HG03469 (cell line): ENCODE data around the gene ZBTB20.

ENCODE experiments used
- ATAC-seq: cut with Tn5 transposase; IDR thresholded peaks from one replicate; pipeline ENCODE4 v1.9.1; 2021; ENCODE audit warnings: mild to moderate bottlenecking, moderate library complexity, moderate number of reproducible peaks; ENCODE audit not compliant: unreplicated experiment

The ZBTB20 gene

DNA sequence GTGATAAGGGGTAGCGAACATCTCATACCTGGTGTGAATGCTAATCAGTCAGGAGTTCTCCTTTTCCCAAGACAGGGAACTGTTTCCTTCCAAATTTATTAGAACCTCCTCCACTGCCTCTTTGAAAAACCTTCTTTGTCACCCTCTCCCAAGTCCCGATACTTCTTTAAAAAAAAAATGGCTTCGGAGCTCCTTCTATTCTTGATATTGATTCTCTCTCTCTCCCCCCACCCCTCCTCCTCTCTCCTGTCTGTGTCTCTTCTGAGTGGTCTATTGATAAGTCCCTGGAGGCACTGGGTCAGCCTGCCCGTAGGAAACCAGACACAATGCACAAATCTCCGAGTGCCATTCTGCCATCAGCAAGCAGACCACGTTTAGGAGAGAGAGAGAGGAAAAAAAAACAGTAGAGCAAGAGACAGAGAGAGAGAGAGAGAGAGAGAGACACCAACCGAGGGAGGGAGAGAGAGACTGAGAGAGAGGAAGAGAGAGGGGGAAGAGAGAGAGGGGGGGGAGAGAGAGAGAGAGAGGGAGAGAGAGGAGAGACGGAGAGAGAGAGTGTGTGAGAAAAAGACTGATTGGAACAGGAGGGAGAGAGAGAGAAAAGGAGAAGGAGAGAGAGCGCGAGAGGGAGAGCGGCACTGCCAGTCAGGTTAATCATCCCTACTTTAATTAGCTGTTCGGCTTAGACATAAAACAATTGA, 692.4 kb downstream of the ZBTB20 start:
- no peak for ATAC-seq

- ATAC-seq: no peak
Observed at GRCh38 chr3:114453361-114453780, 693.7 kb downstream of the ZBTB20 start.

DNA sequence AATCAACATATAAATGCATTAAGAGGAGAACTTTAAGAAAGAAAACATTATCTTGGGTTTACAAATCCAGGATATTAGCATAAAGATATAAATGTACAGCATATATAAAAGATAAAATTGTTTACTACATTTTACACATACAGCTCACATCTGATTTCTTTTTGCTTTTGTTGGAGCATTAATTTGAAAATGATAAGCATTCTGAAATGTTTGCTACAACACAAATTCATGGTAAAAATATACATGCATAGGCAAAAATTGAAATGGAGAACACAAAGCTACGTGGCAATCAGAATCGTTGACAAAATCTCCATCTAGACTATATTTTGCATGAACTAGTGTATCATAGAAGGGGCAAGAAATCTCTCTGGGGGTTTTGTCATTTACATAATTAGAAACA, 694.2 kb downstream of the ZBTB20 start:
- ATAC-seq: no peak

GRCh38 chr3:114452256-114452655, 694.8 kb downstream of the ZBTB20 start:
- ATAC-seq: no peak

- ATAC-seq: no peak
Observed at GRCh38 chr3:114451561-114452018, 695.5 kb downstream of the ZBTB20 start.

DNA sequence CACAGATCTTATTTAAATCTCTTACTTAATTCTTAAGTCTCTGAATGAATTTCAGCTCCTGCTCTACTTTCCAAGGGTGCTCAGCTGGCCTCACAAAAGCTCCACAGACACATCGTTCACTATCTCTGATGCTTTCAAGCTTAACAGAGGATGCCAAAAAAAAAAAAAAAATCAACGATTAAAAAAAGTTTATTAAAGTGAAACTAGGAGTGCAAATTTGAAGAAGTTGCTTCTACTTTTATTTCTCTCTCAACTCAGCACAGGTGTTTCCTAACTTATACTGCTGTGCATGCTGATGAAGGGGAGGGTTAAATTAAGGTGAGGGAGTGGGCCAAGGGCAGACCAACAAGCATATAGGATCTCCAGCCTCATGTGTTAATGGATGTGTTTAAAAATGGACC, 696.0 kb downstream of the ZBTB20 start:
- no peak for ATAC-seq

DNA sequence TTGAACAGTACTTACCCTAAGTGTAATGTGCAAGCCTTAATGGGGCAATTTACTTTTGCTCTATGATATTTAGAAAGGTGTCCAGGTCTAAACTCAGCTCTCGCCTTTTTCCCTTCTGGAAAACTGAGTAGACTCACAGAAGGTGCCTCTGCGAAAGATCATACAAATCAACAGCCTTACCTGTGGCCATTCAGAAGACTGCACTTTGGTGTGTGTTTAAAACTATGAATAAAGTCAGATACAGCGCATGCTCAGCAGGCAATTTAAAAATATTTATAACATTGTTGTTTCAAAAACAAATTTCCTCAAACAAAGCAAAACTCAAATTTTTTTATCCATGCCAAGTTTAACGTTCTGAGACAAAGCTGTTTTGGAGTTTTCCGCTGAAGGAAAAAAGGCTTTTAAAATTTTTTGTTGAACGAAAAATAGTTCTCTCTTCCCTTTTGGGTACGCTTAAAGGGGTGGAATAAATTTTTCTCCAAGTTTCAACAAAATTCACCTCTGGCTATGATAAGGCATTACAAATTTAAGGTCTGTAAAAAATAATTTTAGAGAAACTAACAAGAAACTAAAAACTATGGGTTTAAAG, 697.0 kb downstream of the ZBTB20 start:
- peak; percentile 27 for ATAC-seq

- no peak for ATAC-seq
Observed at GRCh38 chr3:114449271-114450007, 697.6 kb downstream of the ZBTB20 start.

DNA sequence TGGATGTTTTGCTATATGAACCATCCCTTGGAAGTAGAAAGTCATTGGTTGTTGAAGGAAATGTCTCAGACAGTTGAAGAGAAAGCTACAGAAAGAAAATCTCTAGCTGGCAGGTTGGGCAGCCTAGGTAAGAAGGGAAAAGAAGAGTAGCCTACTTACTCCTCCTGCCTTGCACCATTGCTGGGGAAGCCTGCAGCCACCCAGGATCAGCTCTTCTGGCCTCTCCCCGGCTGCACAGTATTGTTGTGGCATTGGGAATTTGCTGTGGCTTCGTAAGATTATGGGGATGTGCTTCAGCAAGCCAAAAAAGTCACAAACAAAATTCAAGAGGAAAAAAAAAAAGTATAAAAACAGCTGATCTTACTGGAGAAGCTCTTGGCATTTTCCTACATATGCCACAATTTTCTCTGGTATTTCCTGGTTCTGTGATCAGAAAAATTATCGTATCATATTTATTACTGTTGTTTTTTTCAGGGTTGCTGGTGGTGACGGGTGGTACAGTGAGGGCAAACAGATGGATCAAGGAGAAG, 699.1 kb downstream of the ZBTB20 start:
- ATAC-seq: no peak

DNA sequence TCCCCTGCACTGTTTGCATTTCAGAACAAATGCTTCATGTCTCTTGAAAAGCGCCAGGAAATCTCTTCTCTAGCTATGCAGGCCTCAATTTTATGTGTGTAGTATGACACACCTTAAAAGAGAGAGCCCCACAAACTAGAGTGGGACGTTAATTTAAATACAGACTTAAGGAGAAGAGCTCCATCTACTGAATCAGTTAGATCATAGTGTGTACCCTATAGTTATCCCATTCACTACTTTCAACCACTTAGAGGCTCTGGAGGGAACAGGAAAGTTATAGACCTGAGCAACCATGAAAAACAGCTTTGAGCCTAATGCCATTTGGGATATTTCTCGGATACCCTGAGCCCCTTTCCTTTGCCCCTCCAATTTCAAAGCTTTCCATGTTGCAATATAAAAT, 699.5 kb downstream of the ZBTB20 start:
- ATAC-seq: no peak

GRCh38 chr3:114446600-114446999, 700.5 kb downstream of the ZBTB20 start:
- ATAC-seq: no peak

GRCh38 chr3:114445233-114445632, 701.9 kb downstream of the ZBTB20 start:
- no peak for ATAC-seq

DNA sequence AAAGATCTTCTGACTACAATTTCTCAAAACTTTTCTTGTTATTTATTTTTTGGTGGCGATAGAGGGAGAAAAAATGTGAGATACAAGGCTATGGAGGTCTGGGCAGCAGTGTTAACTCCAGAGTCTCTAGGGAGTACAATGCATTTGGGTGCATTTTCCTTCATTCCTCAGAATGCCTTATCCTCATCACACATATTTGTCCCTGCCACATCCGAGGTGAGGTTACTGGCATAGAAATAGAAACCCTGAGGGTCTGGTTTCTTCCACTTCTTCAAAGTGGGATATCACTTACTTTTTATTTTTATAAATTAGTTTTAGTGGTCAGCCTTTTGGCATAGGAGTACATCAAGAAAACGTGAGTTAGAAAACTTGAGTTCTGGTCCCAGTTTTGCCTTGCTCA, 702.9 kb downstream of the ZBTB20 start:
- ATAC-seq: no peak

GRCh38 chr3:114442246-114442645, 704.8 kb downstream of the ZBTB20 start:
- ATAC-seq: no peak

DNA sequence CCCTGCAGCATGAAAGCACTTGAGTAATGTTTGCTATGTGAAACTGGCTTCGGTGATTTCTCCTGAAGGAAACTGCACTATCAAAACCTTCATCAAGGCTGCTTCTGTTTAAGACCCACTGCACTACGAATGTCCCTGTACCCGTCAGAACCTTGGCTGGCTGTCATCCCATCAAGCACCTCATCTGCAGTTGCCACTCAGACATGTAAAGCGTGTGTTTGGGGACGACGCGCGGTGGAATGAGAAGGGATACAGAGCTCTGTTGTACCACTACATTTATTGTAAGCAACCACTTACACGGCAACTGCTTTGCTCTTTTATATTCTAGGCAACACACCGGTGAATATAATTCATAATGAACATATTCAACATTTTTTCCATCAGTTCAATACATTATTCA, 705.7 kb downstream of the ZBTB20 start:
- ATAC-seq: no peak

- no peak for ATAC-seq
Observed at GRCh38 chr3:114440700-114441099, 706.4 kb downstream of the ZBTB20 start.

GRCh38 chr3:114439284-114439683, 707.8 kb downstream of the ZBTB20 start:
- ATAC-seq: no peak

DNA sequence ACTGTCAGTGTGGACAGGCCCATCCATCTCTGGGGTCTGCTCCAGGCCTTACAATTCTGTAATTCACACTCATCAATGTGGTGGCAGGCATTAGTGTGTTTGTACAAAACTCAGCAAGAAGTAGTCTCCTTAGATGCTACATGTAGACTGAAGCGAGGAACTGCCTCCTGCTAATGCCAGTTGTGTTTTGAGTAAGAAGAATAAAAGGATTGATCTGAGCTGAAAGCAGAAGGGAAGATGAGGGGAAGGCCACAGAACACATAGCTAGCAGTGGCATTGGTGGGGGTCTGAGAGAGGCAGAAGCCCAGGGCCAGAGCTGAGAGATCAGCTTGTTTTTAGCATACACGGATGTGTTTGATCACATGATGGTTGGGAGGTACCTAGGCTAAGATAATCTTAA, 709.2 kb downstream of the ZBTB20 start:
- ATAC-seq: no peak

DNA sequence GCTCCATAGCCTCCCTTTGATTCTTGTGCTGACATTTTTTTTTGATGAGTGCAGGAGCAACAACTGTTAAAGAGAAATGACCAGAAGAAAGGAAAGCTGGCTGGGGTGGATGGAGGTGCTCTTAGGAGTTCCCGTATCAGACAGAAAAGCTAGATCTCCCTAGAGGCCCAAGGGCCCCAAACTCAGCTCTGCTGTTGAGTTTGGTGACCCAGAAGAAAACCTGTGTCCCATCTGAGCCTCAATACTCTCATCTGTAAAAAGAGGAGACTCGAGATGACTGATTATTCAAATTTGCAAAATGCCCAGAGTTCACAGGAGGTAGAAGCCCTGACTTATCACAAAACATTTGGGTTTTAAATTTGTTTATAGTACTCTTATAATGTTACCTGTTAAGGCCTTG, 710.9 kb downstream of the ZBTB20 start:
- no peak for ATAC-seq

DNA sequence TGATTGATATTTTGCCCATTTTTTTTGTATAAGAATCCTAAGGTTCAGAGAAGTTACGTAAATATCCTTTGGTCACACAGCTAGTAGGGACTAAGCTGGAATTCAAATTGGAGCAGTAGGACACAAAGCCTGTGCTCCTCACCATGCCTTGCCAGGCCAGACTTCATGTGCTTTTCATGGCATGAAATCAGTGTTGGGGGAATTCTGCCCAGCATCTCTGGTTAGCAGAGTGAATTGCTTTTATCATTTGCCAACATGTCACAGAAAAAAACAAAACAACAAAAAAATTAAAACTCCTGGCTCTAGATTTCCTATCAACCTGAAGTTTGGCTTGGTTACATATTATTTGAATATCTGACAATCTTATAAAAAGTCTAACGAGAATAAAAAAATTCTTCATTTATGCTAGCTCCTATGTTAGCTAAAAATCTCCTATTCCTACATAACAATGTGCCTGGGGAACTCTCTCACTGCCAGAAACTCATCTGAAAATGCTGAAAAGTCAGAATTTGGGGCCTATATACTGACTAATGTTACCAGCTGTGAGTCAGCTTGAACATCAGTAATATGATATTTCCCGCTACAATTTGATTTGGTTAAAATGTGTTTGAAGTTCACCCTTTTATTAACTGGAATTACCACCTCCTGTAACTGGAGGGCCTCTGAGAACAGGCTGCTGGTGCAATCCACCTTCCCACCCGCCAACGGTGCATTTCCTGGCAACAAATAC, 711.5 kb downstream of the ZBTB20 start:
- ATAC-seq: no peak

DNA sequence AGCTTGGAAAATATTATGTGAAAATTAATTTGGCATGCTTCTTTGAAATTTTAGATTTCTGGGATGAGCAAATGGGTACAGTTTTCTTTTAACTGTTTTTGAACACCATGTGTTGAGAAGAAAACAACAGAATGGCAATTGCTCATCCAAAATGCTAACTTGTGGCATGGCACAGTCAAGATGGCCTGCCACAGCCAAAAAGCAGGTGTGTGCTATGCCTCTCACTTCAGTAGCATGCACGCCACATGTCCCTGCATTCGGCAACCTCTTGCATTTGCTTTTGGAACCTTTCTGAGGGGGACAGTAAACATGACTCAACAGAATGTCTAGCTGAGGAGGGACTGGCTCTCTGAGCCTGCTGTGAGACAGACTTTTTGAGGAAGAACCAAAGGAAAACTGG, 714.8 kb downstream of the ZBTB20 start:
- no peak for ATAC-seq
